Measurements from ENCODE around the gene TANK.

TANK gene

GRCh38 chr2:161133366-161133765, 26.9 kb upstream of the TANK start:
- DNase-seq (ENCODE audit: low read depth, low spot score): no peak

DNA sequence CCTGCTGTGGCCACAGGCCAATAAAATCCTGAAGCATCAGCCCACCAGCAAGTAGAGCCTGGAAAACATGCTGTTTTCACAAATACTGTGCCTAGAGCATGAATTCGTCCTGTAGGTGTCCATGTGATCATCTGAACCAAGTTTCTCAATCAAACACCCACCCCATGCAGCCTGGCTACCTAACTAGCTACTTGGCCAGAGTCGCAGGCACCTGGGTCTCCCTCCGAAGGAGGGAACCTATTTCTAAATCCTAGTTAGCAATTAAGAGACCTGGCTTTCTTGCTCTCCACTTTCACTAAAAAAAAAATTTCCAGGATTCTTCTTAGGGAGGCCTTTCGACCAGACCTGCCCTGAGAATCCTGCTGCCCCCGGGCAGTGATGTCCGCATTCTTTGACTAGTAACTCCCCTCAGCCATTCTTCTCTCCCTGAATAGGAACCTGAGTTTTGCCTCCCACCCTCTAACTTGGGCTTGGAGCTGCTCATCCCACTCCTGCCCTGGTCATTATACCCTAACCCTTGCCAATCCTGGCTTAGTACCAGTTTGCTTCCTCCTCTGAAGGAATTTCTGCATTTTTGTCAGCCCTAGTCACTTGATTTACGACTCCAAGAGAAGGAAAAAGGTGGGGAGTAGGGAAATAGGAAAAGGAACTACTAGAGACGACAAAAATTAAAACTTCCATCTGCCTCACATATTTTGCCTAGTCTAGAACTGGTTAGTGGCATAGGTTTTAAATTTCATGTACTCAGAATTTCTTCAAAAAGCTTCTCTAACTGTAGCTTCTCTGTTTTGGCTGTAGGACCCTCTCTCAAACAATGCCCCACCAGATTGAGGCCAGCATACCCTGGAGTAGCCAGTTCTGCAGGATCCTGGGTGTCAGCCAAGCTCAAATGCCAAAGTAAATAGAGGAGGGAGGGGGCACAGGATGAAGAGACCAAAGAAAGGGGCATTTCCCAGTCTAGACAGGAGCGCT, 25.4 kb upstream of the TANK start:
- DNase-seq (ENCODE audit: low read depth, low spot score): peak; percentile 81

DNA sequence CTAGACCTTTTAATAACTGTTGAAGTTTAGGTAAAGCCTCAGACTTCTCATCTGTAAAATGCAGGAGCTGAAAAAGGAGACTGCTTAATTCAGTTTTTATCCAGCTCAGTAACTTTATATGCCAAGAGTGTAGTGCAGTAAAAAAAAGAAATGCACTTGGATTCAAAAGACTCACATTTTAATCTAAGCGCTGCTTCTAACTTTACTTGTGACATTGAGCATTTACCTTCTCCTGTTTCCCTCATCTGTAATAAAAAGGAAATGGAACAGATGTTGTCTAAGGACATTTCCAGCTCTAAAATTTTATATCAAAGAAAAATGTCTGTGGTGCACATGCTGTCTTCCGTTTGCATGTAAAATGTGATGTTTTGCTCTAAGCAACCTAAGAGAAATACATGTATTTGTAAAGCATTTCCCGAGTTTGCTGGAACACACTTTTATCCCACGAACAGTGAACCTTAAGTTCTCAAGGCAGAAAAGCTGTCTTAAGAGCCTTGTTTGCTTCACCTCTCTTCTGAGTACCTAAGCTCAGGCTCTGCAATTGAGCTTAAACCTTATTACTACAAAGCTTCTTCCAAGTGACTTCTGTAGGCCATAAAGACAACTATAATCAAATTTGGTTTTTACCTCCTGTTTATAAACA, 24.2 kb upstream of the TANK start:
- no peak for DNase-seq (ENCODE audit: low read depth, low spot score)

- peak; percentile 66 for DNase-seq (ENCODE audit: low read depth, low spot score)
Measured at GRCh38 chr2:161136696-161137324, 23.4 kb upstream of the TANK start.

GRCh38 chr2:161138429-161138828, 21.8 kb upstream of the TANK start:
- no peak for DNase-seq (ENCODE audit: low read depth, low spot score)

DNA sequence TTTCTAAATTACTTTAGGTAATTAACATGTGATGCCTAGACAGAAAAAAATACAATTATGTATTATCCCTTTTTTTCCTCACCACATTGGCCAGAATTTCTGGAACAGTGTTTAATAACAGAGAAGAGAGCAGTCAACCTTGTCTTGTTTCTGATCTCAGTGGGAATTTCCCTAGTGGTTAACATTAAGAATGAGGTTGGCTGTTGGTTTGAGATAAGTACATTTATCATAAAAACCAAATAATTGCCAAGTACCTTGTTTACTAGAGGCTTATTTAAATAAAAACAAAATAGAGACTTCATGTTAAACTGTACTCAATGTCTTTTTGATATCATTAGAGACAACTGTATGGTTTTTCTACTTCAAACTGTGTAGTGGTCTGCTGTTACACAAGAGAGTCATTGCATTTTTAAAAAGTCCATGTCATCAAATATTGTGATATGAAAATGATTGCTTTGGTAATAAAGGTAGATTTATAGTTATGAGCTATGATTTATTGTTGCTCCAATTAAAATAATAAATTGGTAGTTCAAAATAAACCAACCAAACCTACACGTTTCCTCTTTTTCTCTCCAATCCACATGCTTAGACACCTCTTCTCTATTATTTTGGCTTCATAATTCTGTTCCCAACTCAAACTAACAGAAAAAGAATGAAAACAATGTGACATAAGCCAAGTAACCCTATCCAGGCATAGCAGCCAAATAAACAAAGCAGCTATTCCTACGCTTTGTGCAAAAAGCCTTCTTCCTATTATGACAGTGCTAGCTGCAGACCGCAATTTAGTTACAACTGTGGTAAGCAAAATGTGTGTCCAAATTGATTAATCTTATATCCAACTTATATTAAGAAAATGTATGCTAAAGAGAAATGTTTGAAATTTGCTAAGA, 20.9 kb upstream of the TANK start:
- peak; percentile 48 for DNase-seq (ENCODE audit: low read depth, low spot score)

DNA sequence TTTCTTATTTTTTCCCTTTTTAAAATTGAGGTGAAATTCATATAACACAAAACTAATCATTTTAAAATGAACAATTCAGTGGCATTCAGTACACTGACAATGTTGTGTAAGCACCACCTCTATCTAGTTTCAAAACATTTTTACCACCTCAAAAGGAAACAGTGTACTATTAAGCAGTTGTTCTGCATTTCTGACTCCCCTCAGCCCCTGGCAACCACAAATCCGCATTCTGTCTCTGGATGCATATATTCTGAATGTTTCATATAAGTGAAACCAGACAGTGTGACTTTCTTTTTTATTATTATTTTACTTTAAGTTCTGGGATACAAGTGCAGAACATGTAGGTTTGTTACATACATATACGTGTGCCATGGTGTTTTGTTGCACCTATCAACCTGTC, 19.2 kb upstream of the TANK start:
- no peak for DNase-seq (ENCODE audit: low read depth, low spot score)

GRCh38 chr2:161146209-161146775, 13.9 kb upstream of the TANK start:
- DNase-seq (ENCODE audit: low read depth, low spot score): no peak

- DNase-seq (ENCODE audit: low read depth, low spot score): no peak
Measured at GRCh38 chr2:161146996-161147395, 13.2 kb upstream of the TANK start.

- DNase-seq (ENCODE audit: low read depth, low spot score): no peak
Measured at GRCh38 chr2:161147856-161148255, 12.4 kb upstream of the TANK start.

GRCh38 chr2:161150704-161151103, 9.5 kb upstream of the TANK start:
- DNase-seq (ENCODE audit: low read depth, low spot score): no peak

DNA sequence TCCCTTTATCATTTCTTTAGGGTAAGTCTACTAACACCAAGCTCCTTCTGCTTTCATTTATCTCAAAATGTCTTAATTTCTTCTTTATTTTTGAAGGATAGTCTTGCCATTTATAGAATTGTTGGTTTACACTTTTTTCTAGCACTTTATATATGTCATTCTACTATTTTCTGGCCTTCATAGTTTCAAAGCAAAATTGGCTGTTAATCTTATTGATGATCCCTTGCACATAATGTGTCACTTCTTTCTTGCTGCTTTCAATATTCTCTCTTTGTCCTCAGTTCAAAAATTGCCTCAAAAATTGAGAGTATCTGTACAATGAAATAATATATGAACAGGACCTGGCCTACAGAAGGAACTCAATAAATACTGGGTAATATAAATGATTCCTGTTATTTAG, 7.9 kb upstream of the TANK start:
- no peak for DNase-seq (ENCODE audit: low read depth, low spot score)

DNA sequence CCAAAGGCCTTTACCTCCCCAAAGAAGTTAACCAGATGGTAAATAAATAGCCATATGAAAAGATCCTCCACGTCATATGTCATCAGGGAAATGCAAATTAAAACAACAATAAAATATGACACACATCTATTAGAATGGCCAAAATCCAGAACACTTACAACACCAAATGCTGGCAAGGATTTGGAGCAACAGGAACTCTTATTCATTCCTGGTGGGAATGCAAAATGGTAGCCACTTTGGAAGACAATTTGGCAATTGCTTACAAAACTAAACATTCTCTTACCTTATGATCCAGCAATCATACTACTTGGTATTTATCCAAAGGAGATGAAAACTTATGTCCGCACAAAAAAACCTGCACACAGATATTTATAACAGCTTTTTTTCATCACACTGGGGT, 1.3 kb upstream of the TANK start:
- DNase-seq (ENCODE audit: low read depth, low spot score): no peak

GRCh38 chr2:161159456-161160225, 587 bp upstream of the TANK start:
- no peak for DNase-seq (ENCODE audit: low read depth, low spot score)

DNA sequence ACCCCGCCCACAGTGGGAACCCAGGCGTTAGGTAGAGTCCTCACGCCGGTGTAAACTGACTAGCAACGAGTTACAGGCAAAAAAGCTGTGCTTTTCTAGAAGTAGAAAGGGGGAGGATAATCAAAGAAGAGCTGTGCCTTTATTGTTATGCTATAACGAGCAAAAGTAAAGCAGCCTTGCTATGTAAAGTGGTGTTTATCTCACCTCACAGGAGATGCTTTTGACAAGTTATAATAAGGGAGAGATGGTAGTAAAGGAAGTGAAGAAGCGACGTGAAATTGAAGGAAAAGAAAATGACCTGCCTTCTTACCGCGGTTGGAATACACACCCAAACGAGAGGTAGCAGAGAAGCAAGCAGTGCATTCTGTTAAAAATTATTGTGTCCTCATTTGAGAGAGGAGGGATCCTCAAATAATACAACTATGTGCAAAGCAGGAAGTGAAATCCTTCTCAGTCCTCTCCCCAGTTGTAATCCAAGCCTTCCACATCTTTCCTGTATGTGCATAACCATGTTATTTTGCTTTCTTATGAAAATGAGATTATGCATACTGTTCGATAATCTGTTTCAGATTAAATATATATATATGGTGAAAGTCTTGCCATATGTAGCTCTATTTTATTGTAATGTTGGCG, 962 bp downstream of the TANK start:
- DNase-seq (ENCODE audit: low read depth, low spot score): no peak

DNA sequence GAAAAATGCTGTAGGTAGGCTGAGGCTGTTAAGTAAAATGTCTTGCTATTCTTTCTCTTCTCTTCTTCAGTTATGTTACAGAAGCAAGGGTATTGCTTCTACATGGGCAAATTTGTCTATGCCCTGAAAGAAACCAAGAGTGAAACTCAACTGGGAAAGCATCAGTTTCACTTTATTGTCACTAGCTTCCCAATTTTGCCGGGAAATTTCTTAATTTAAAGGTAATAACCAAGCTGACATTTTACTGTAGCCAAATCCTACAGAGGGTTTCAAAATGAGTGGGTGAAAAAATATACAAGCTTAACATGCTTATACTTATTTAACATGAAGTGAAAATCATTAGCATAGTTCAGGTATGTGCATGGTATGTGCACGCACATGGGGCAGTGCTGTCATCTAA, 3.2 kb downstream of the TANK start:
- DNase-seq (ENCODE audit: low read depth, low spot score): no peak

DNA sequence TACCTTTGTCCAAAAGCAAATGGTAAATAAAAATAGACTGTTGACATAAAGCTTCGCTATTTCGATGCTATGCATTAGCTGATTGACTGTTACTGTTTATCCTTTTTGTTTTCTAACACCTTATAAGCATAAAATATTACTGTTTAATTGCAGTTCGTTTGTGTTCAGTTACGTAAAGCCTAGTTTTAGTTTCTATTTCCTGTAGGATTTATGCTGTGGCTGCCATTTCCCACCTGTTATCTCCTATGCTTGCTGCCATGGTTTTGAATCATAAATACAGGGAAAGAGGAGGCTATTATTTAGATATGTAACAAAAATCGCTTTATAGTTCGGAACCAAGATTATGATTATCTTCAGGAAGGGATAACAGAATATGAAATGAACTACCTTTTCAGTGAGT, 3.9 kb downstream of the TANK start:
- no peak for DNase-seq (ENCODE audit: low read depth, low spot score)

DNA sequence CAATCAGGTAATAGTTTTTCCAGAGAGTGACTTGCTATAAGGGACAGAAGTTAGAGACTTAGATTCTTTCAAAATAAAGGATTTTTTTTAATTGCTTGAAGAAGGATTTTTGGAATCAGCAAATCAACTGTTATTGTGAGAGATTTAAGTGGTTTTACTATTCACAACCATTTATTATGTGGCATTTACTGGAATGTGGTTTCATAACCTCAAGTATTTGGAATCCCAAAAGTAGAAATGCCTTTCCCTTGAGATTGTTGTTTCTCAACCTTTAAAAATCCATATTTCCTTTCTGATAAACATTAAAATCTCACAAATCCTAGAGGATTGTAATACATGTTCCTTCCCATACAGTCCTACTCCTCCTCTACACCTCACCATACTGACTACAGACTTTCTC, 5.0 kb downstream of the TANK start:
- peak; percentile 63 for DNase-seq (ENCODE audit: low read depth, low spot score)

DNA sequence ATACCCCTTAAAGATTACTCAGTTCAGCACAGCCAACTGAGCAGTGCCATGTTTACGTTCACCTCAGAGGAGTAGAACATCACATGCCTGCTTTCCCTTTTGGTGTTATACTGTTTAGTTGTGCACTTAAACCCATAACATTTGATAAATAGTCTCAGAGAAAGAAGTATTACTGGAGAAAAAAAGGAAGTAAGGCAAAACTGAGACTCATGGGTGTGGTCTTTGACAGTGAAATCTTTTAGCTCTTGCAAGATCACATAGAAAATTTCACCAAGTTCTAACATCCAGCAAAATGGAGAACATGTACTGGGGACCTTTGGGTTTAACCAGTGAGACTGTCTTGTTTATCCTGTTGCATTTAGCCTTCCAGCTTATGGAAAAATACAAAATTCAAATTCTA, 5.6 kb downstream of the TANK start:
- no peak for DNase-seq (ENCODE audit: low read depth, low spot score)

Measured in astrocyte of the hippocampus (primary cell).